B cell (primary cell): ENCODE data around the gene PTPRU. TPM values are rescaled to one million over a fixed set of nuclear protein-coding genes. Genes with fewer than 3 reads are reported as not detected.

Experiments
- ATAC-seq: fragments of 200-7000 bp; cut with Tn5 transposase; one replicate; pipeline ENCODE4 v1.10.0; 2021; ENCODE audit warnings: low read depth, mild to moderate bottlenecking, moderate number of reproducible peaks, moderate library complexity
- CTCF ChIA-PET: fragments of 350-600 bp; sonication (Branson Sonifier 250); formaldehyde crosslinking; loops from one replicate; lab custom pipeline; 2021; ENCODE audit warnings: antibody characterized with exemption, inconsistent platforms; lab: Charles Lee
- POLR2A ChIA-PET: fragments of 350-600 bp; sonication (Branson Sonifier 250); formaldehyde crosslinking; loops from one replicate; lab custom pipeline; 2021; ENCODE audit warnings: antibody characterized with exemption; lab: Charles Lee
- DNase-seq: peaks from one replicate; pipeline ENCODE4 v3.0.0; 2013
- H2AFZ ChIP-seq: 2 replicates; pipeline ENCODE4 v1.6.1; 2012; ENCODE audit warnings: mild to moderate bottlenecking, low read depth, low read length; ENCODE audit not compliant: insufficient read depth, poor library complexity, severe bottlenecking
- H3K27ac ChIP-seq, 2 donors: 1 replicate in 1 of 2; 2 replicates in 1 of 2; pipeline ENCODE4 v1.5.1; 2012 to 2013; ENCODE audit warnings: low read length in 2 of 2, mild to moderate bottlenecking in 2 of 2, moderate library complexity in 1 of 2
- H3K27me3 ChIP-seq, 4 experiments: fragments of 200-600 bp in 1 of 4; sonication (generic) in 1 of 4; replicated peaks in 1 of 4; 1 replicate in 2 of 4; 2 replicates in 2 of 4; pipeline versions ENCODE4 v1.6.1 to v1.7.0; 2013 to 2016; ENCODE audit warnings: low read length in 3 of 4, mild to moderate bottlenecking in 2 of 4, mixed read lengths in 1 of 4, moderate library complexity in 1 of 4; ENCODE audit not compliant: insufficient read depth in 4 of 4, control insufficient read depth in 3 of 4; ENCODE audit errors: control extremely low read depth in 1 of 4
- H3K36me3 ChIP-seq, 2 experiments: replicated peaks in 1 of 2; 1 replicate in 1 of 2; 2 replicates in 1 of 2; pipeline versions ENCODE4 v1.6.1 to v1.7.1; 2013; ENCODE audit warnings: low read length in 1 of 2; ENCODE audit not compliant: insufficient read depth in 2 of 2, control insufficient read depth in 1 of 2; ENCODE audit errors: control extremely low read depth in 1 of 2, extremely low read depth in 1 of 2
- H3K4me1 ChIP-seq, 2 donors: fragments of 200-600 bp in 1 of 2; sonication (generic) in 1 of 2; 1 replicate in 1 of 2; 2 replicates in 1 of 2; pipeline versions ENCODE4 v1.5.1 to v1.6.1; 2013 to 2017; ENCODE audit warnings: low read length in 2 of 2; ENCODE audit not compliant: control insufficient read depth in 2 of 2, insufficient read depth in 2 of 2
- H3K4me2 ChIP-seq: replicated peaks from 2 replicates; pipeline ENCODE3; 2012; ENCODE audit warnings: mild to moderate bottlenecking, low read depth, low read length; ENCODE audit not compliant: poor library complexity, severe bottlenecking
- H3K4me3 ChIP-seq, 5 experiments: fragments of 200-600 bp in 1 of 5; sonication (generic) in 1 of 5; 1 replicate in 3 of 5; 2 replicates in 2 of 5; pipeline versions ENCODE4 v1.5.1 to v1.7.0; 2011 to 2016; ENCODE audit warnings: low read length in 4 of 5, mild to moderate bottlenecking in 4 of 5, low read depth in 2 of 5, control low read depth in 1 of 5, moderate library complexity in 1 of 5; ENCODE audit not compliant: insufficient read depth in 1 of 5; ENCODE audit errors: control extremely low read depth in 1 of 5, extremely low read depth in 1 of 5
- H3K79me2 ChIP-seq: fragments of 200-600 bp; sonication (generic); one replicate; pipeline ENCODE4 v1.6.0; 2016; ENCODE audit warnings: low read length; ENCODE audit not compliant: control insufficient read depth, insufficient read depth
- H3K9ac ChIP-seq: fragments of 200-600 bp; sonication (generic); 2 replicates; pipeline ENCODE4 v1.6.1; 2017; ENCODE audit warnings: mild to moderate bottlenecking, low read length, moderate library complexity
- H3K9me3 ChIP-seq, 3 donors: one replicate each; pipeline versions ENCODE4 v1.6.1 to v1.7.1; 2013; ENCODE audit warnings: low read length in 2 of 3; ENCODE audit not compliant: control insufficient read depth in 2 of 3, insufficient read depth in 1 of 3; ENCODE audit errors: control extremely low read depth in 1 of 3
- H4K20me1 ChIP-seq: 2 replicates; pipeline ENCODE4 v1.6.0; 2012; ENCODE audit warnings: mild to moderate bottlenecking, low read length; ENCODE audit not compliant: insufficient read depth, control insufficient read depth, poor library complexity, severe bottlenecking
- H3K27ac Mint-ChIP-seq: one replicate; pipeline ENCODE4 v1.8.0; 2021; ENCODE audit warnings: mixed read lengths
- H3K27me3 Mint-ChIP-seq: one replicate; pipeline ENCODE4 v1.8.0; 2021; ENCODE audit warnings: mixed read lengths
- H3K4me1 Mint-ChIP-seq: one replicate; pipeline ENCODE4 v1.8.0; 2021; ENCODE audit warnings: mixed read lengths
- H3K4me3 Mint-ChIP-seq: one replicate; pipeline ENCODE4 v1.8.0; 2021; ENCODE audit warnings: mixed read lengths
- H3K9me3 Mint-ChIP-seq: one replicate; pipeline ENCODE4 v1.8.0; 2022; ENCODE audit warnings: mixed read lengths; ENCODE audit not compliant: insufficient read depth
- CTCF ChIP-seq: fragments of 200-600 bp; IDR thresholded peaks from one replicate; pipeline ENCODE4 v1.8.0; 2022; ENCODE audit warnings: antibody characterized with exemption, mild to moderate bottlenecking
- EZH2 ChIP-seq: IDR thresholded peaks from 2 replicates; pipeline ENCODE4 v1.6.1; 2012; ENCODE audit warnings: borderline replicate concordance, low read depth, mild to moderate bottlenecking, moderate library complexity, low read length; ENCODE audit not compliant: insufficient read depth, poor library complexity, severe bottlenecking
- WGBS: methylation state at CpG from one replicate; pipeline ENCODE4 v1.1.5; 2013; ENCODE audit warnings: missing lambda C conversion rate; ENCODE audit not compliant: insufficient coverage; 5-methylcytosine and 5-hydroxymethylcytosine counted together
- intact Hi-C: fragments of 100-400 bp; cut with micrococcal nuclease; formaldehyde crosslinking; loops from one replicate; pipeline ENCODE4 v1.10.0; 2022
- polyA plus RNA-seq: library from polyadenylated mRNA; depleted of rRNA; stranded (reverse); fragments of >200 nt; gene quantifications from 2 replicates; pipeline ENCODE4 v1.2.3, GENCODE V29; 2012
- total RNA-seq, 2 donors: library from RNA; stranded (reverse); fragments of 120-200 nt in 1 of 2; gene quantifications; 1 replicate in 1 of 2; 2 replicates in 1 of 2; pipeline versions ENCODE4 v1.2.3 to v1.2.4, GENCODE V29; 2013 to 2022

Gene PTPRU
- total and polyA plus RNA-seq, 2 donors (not counting 1 experiment from before 2014, with no cell fraction given): 0.10 to 0.25 TPM

DNA sequence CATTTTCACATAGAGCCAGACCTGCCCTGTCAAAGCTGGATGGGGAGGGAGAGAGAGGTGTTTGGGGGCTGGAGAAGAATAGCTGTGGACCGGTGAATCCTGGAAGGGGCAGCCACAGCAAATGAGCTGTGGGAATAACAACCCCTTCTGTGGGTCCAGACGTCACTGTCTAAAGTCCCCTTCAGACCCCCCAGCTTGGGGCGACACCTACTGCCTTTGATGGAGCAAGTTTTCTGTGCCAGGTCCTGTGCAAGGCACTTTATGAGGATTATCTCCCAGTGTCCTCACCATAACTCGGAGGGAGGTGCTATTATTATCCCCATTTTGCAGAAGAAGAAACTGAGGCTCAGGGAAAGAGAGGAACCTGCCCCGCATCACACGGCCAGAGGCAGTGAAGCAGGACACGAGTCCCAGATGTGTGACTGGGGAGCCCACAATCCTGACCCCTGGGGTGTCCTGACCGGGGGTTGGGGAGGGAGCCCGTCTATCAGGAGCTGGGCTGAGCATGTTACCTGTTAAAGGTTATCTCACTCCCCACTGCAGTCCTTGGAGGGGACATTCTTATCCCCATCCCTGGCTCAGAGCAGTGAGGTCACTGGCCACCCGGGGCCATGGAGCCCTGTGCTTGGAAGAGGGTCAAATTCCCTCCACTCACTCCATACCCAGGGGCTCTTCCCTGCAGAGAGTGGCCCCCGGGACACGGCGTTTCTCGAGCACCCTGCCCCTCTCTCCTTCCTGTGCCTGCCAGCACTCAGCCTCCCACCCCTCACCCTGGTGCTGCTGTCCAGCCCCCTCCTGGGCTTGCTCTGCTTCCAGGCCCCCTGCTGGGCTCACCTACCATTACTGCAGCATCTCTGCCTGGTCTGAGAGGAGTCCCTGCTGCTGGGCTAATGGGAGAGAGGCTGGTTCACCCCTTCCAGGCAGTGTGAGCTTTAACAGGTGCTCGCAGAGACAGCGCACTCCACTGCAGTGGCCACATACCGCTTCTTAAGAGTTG, 132.9 kb downstream of the PTPRU start:
- H3K4me3 ChIP-seq: no peak overlapping the region
- CTCF ChIA-PET: no interaction called here
- Mint-ChIP-seq H3K9me3 (peaks cover 3% of the 10 kb centered on the region), H3K4me1 (no peaks in the 10 kb centered on the region), H3K27ac (no peak overlapping the region), H3K27me3 (peaks cover 45% of the 10 kb centered on the region), H3K4me3 (no peak overlapping the region)
- no peaks in the 10 kb centered on the region for H4K20me1 ChIP-seq
- no peak for DNase-seq
- H3K36me3 ChIP-seq: no peaks in the 10 kb centered on the region
- ATAC-seq: no peak
- no peak for TF ChIP-seq CTCF
- TF ChIP-seq EZH2: no peak
- intact Hi-C loops: no loop called here
- H3K4me1 ChIP-seq: no peaks in the 10 kb centered on the region
- peaks cover 0 to 16% (median 0%) of the 10 kb centered on the region in 3 donors for H3K9me3 ChIP-seq
- H3K27me3 ChIP-seq: peaks cover 0 to 6% (median 0%) of the 10 kb centered on the region in 4 experiments
- H3K79me2 ChIP-seq: no peaks in the 10 kb centered on the region
- no peak overlapping the region for H3K9ac ChIP-seq
- no peak overlapping the region for H2AFZ ChIP-seq
- H3K4me2 ChIP-seq: no peak overlapping the region
- POLR2A ChIA-PET: no interaction called here
- 84% methylated on average over 16 of the region's 17 CpGs for WGBS
- no peak overlapping the region for H3K27ac ChIP-seq

GRCh38 chr1:29370067-29370466, 133.7 kb downstream of the PTPRU start:
- ChIA-PET POLR2A (no interaction called here), CTCF (no interaction called here)
- Mint-ChIP-seq H3K4me1 (no peaks in the 10 kb centered on the region), H3K27ac (no peak overlapping the region), H3K9me3 (peaks cover 3% of the 10 kb centered on the region), H3K27me3 (peaks cover 51% of the 10 kb centered on the region), H3K4me3 (no peak overlapping the region)
- Histone ChIP-seq H2AFZ (no peak overlapping the region), H3K4me3 (no peak overlapping the region), H3K9me3 (peaks cover 0 to 16% (median 0%) of the 10 kb centered on the region in 3 donors), H3K36me3 (no peaks in the 10 kb centered on the region), H3K4me1 (no peaks in the 10 kb centered on the region), H4K20me1 (no peaks in the 10 kb centered on the region), H3K9ac (no peak overlapping the region), H3K27me3 (peaks cover 0 to 6% (median 0%) of the 10 kb centered on the region in 4 experiments), H3K27ac (no peak overlapping the region), H3K4me2 (no peak overlapping the region), H3K79me2 (no peaks in the 10 kb centered on the region)
- intact Hi-C loops: no loop called here
- DNase-seq: no peak
- TF ChIP-seq CTCF (no peak), EZH2 (no peak)
- no peak for ATAC-seq
- WGBS: 68% methylated on average over 3 of the region's 3 CpGs
